Measurements from ENCODE around the gene SLC25A13. TPM values are rescaled to one million over a fixed set of nuclear protein-coding genes. Genes with fewer than 3 reads are reported as not detected.
A peak's percentile ranks its signal among the peaks of the same experiment; 100 is the strongest.

The SLC25A13 gene
- total and polyA plus RNA-seq, 9 of the 15 experiments (the other 6 are each of a cell fraction or from before 2014, with no cell fraction given) = 21.4 to 80.2 (median 58.7) TPM

- TF ChIP-seq ZNF184 (CRISPR knock-in tag; IDR thresholded peaks at IDR 0.05) (no peak), CBFA2T3 (IDR thresholded peaks at IDR 0.05) (peak; percentile 74), BCOR (IDR thresholded peaks at IDR 0.05) (no peak), NR4A1 (CRISPR knock-in tag; IDR thresholded peaks at IDR 0.05) (no peak), NR4A1 (tag; IDR thresholded peaks at IDR 0.05) (no peak), ZNF124 (CRISPR knock-in tag; IDR thresholded peaks at IDR 0.05) (no peak), BRCA1 (IDR thresholded peaks at IDR 0.05) (no peak), BRCA1 (CRISPR knock-in tag; IDR thresholded peaks at IDR 0.05) (no peak), HSF4 (CRISPR knock-in tag; IDR thresholded peaks at IDR 0.05; ENCODE audit: borderline replicate concordance) (no peak), HDAC6 (IDR thresholded peaks at IDR 0.05; ENCODE audit: low read depth, low read length) (no peak), ZNF311 (CRISPR knock-in tag; IDR thresholded peaks at IDR 0.05) (no peak), POLR2AphosphoS2 (IDR thresholded peaks at IDR 0.05; ENCODE audit: low read length) (no peak), CHCHD3 (CRISPR knock-in tag; IDR thresholded peaks at IDR 0.05) (no peak), NFE2L1 (tag; IDR thresholded peaks at IDR 0.05; ENCODE audit: borderline replicate concordance, low read depth) (no peak), DACH1 (IDR thresholded peaks at IDR 0.05; ENCODE audit: partially characterized antibody) (no peak)
- TF ChIP-seq, protein P1, sequence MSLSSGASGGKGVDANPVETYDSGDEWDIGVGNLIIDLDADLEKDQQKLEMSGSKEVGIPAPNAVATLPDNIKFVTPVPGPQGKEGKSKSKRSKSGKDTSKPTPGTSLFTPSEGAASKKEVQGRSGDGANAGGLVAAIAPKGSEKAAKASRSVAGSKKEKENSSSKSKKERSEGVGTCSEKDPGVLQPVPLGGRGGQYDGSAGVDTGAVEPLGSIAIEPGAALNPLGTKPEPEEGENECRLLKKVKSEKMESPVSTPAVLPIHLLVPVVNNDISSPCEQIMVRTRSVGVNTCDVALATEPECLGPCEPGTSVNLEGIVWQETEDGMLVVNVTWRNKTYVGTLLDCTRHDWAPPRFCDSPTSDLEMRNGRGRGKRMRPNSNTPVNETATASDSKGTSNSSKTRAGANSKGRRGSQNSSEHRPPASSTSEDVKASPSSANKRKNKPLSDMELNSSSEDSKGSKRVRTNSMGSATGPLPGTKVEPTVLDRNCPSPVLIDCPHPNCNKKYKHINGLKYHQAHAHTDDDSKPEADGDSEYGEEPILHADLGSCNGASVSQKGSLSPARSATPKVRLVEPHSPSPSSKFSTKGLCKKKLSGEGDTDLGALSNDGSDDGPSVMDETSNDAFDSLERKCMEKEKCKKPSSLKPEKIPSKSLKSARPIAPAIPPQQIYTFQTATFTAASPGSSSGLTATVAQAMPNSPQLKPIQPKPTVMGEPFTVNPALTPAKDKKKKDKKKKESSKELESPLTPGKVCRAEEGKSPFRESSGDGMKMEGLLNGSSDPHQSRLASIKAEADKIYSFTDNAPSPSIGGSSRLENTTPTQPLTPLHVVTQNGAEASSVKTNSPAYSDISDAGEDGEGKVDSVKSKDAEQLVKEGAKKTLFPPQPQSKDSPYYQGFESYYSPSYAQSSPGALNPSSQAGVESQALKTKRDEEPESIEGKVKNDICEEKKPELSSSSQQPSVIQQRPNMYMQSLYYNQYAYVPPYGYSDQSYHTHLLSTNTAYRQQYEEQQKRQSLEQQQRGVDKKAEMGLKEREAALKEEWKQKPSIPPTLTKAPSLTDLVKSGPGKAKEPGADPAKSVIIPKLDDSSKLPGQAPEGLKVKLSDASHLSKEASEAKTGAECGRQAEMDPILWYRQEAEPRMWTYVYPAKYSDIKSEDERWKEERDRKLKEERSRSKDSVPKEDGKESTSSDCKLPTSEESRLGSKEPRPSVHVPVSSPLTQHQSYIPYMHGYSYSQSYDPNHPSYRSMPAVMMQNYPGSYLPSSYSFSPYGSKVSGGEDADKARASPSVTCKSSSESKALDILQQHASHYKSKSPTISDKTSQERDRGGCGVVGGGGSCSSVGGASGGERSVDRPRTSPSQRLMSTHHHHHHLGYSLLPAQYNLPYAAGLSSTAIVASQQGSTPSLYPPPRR (CRISPR knock-in tag; IDR thresholded peaks at IDR 0.05; ENCODE audit: borderline replicate concordance) = no peak
- TF ChIP-seq, protein P2, sequence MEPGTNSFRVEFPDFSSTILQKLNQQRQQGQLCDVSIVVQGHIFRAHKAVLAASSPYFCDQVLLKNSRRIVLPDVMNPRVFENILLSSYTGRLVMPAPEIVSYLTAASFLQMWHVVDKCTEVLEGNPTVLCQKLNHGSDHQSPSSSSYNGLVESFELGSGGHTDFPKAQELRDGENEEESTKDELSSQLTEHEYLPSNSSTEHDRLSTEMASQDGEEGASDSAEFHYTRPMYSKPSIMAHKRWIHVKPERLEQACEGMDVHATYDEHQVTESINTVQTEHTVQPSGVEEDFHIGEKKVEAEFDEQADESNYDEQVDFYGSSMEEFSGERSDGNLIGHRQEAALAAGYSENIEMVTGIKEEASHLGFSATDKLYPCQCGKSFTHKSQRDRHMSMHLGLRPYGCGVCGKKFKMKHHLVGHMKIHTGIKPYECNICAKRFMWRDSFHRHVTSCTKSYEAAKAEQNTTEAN (CRISPR knock-in tag; IDR thresholded peaks at IDR 0.05) = 0 out of 2 replicates have a peak, but pooled peaks have one; percentile 65
- TF ChIP-seq, protein P3, sequence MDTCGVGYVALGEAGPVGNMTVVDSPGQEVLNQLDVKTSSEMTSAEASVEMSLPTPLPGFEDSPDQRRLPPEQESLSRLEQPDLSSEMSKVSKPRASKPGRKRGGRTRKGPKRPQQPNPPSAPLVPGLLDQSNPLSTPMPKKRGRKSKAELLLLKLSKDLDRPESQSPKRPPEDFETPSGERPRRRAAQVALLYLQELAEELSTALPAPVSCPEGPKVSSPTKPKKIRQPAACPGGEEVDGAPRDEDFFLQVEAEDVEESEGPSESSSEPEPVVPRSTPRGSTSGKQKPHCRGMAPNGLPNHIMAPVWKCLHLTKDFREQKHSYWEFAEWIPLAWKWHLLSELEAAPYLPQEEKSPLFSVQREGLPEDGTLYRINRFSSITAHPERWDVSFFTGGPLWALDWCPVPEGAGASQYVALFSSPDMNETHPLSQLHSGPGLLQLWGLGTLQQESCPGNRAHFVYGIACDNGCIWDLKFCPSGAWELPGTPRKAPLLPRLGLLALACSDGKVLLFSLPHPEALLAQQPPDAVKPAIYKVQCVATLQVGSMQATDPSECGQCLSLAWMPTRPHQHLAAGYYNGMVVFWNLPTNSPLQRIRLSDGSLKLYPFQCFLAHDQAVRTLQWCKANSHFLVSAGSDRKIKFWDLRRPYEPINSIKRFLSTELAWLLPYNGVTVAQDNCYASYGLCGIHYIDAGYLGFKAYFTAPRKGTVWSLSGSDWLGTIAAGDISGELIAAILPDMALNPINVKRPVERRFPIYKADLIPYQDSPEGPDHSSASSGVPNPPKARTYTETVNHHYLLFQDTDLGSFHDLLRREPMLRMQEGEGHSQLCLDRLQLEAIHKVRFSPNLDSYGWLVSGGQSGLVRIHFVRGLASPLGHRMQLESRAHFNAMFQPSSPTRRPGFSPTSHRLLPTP (IDR thresholded peaks at IDR 0.05; ENCODE audit: borderline replicate concordance, extremely low read depth, insufficient read length) = no peak
- TF ChIP-seq, protein P4, sequence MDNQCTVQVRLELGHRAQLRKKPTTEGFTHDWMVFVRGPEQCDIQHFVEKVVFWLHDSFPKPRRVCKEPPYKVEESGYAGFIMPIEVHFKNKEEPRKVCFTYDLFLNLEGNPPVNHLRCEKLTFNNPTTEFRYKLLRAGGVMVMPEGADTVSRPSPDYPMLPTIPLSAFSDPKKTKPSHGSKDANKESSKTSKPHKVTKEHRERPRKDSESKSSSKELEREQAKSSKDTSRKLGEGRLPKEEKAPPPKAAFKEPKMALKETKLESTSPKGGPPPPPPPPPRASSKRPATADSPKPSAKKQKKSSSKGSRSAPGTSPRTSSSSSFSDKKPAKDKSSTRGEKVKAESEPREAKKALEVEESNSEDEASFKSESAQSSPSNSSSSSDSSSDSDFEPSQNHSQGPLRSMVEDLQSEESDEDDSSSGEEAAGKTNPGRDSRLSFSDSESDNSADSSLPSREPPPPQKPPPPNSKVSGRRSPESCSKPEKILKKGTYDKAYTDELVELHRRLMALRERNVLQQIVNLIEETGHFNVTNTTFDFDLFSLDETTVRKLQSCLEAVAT (IDR thresholded peaks at IDR 0.05) = peak in 1 of 2 experiments; percentile 42; a peak in 1 of 4 replicates
Measured at GRCh38 chr7:96321658-96322372, at the start of gene SLC25A13 (continued).

Data from K562 (cell line).